GM19397 (cell line): ENCODE data around the gene ABR.
"Not testable (repeated sequence)": the region's sequence is repeated elsewhere in the genome, so short reads cannot be mapped to it uniquely, and the experiment has no call there.

Experiments
- ATAC-seq: cut with Tn5 transposase; IDR thresholded peaks from one replicate; pipeline ENCODE4 v1.9.1; 2021; ENCODE audit warnings: mild to moderate bottlenecking, moderate library complexity; ENCODE audit not compliant: unreplicated experiment

ABR gene

GRCh38 chr17:1174263-1174880, 5.4 kb downstream of the ABR start:
- no peak for ATAC-seq

DNA sequence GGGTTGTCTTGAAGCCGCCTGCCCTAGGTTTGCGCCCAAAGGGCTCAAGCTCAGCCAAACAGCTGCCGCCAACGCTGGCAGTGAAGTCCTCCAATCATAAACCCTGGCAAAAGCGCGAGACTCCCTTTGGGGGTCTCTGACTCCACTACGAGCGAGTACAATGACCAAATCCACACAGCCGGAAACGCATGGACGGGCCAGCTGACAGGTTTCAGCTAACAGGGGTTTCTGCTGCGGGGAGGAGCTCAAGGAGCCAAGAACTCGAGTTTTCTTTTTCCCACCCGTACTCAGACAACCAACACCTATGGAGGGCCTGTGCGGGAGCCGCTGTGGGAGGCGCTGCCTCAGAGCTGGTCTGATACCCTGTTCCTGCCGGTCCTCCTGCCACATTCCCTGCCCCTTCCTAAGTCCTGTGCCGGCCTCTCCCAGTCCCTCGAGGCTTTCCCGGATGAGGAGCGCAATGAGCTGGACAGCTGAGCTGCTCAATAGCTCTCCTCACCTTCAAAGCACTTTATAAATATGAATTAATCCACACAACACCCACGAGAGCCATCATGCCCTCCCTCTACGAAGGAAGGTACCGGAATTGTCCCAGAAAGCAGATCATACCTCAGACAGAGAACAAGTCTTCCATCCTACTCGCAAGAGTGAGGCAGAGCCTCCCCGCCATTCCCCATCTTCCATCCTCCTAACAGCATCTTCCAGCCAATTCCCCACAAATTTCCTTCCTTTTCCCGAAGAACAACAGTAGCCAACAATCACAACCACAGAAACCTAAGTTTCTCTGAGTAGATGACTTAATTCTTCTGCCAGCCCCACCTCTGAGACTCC, 6.1 kb downstream of the ABR start:
- ATAC-seq: no peak

DNA sequence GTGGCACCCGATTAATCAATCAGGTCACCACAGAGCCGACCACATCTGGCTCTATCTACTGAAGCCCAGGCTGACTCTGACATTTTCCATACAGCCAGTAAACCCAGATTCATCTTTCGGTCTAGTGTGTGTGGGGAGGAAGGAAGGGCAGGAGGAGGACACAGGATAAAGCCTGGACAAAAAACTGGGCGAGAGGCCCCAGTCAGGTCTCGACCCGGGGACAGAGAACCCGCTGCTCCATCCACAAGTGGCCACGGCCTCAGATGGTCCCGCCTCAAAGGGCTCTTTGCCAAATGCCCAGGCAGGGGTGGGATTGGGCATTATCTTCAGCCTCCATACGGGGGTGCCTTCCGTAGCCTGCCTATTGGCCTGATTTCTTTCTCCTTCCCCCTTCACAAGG, 7.8 kb downstream of the ABR start:
- no peak for ATAC-seq

DNA sequence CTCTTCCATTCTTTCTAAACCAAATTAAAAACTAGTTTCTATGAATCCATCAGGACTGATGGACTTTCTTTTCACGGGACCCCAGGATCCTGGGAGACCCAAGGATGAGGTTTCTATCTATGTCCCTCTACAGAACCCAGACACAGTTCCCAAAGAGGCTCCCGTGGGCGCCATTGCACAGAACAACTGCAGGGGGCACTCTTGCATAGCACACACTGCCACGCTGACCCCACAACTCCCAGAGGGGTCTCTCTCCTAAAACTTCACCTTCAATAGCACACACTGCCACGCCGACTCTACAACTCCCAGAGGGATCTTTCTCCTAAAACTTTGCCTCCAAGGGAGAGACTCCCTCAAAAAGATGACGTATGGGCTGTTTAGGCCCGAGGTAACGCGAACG, 9.0 kb downstream of the ABR start:
- no peak for ATAC-seq

DNA sequence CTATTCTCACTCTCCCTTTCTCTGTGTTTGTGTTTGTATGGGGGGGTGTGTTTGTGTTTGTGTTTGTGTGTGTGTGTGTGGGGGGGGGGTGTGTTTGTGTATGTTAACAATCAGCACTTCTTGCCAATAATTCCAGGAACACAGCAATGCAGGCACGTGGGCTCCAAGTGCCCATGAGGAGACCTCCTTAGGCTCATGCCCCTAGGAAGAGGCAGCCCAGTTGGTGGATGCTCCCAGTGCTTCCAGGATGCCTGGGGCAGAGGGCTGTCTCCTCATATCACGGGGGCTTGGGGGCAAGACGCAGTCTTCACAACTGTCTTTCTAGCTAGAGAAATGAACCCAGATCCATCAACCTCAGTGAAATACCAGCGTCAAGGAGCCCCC, 9.9 kb downstream of the ABR start:
- no peak for ATAC-seq

DNA sequence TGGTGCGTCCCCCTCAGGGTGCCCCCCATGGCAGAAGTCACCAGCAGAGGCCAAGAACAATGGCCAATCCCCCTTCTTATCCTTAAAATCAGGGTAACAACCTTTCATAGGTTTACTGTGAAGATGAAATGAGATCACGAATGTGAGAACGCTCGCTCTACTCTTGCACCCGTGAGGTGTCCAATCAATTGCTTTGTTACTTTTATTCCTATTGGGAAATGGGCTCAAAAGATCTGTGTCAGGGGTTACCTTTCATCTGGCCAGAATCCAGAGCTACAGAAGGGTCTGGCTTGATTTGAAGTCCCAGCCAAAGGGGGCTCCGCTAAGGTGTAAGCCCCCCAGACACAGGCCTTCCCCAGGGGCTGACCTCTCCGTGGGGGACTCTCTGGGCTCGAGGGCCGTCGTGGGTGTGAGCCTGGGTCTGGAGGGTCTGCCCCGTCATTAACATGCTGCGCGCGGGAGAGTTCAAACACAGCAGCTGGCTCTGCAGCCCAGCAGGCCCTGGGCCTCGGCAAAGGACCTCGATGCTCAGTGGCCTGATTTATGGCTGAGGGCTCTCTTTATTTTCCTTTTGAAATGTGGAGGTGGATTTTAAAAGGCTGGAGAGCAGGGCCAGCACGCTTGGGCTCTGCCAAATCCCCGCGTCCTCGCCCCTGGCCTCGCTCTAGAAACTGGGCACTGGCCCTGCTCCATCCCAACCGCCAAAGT, 10.4 kb downstream of the ABR start:
- ATAC-seq: no peak

GRCh38 chr17:1168533-1169220, 11.1 kb downstream of the ABR start:
- no peak for ATAC-seq

DNA sequence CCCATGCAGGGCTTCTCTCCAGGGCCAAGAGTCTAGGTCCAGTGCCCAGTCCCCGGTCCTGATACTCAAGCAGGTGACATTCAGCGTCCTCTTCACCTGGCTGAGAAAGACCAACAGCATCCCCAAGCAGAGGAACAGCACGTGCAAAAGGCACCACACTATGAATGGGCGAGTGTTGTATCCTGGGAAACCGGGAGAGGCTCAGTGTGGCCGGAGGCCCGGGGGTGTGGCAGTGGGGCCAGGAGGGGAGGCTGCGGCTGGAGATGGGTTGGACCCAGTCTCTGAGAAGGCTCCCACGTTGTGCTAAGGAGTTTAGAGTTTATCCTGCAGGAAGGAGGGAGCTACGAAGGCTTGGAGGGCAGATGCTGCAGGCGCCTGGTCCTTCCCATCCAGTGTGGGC, 13.5 kb downstream of the ABR start:
- no peak for ATAC-seq

- ATAC-seq: no peak
Measured at GRCh38 chr17:1165836-1166235, 13.9 kb downstream of the ABR start.

- no peak for ATAC-seq
Measured at GRCh38 chr17:1164935-1165556, 14.7 kb downstream of the ABR start.

DNA sequence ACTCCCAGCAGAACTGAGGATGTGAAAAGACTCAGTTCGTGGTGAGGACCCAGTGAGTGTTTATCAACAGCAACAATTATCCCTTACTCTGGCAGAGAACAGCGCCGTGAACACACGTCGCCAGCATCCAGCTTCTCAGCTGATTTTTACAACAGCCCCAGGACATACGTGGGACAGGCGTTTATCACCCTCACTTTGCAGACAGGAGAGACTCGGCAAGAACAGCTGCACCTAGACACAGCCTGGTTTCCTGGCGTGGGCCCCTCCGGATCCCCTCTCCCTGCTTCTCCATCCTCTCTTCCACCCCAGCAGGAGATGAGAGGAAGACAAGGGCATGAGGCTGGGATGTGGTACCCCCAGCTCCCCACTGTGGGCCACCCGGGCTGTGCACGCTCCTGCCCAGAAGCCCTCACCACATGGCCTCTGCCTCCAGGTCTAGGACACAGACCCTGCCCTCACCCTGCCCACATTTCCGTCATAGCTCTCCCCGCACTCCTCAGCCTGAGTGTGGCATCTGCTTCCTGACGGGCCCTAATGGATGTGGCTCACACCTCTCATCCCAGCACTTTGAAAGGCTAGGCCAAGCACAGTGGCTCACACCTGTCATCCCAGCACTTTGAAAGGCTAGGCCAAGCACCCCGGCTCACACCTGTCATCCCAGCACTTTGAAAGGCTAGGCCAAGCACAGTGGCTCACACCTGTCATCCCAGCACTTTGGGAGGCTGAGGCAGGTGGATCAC, 17.5 kb downstream of the ABR start:
- ATAC-seq: no peak

GRCh38 chr17:1160591-1161390, 19.0 kb downstream of the ABR start:
- ATAC-seq: no peak

- no peak for ATAC-seq
Measured at GRCh38 chr17:1159431-1160180, 20.2 kb downstream of the ABR start.

- no peak for ATAC-seq
Measured at GRCh38 chr17:1158879-1159278, 20.9 kb downstream of the ABR start.

- no peak for ATAC-seq
Measured at GRCh38 chr17:1156864-1157263, 22.9 kb downstream of the ABR start.

GRCh38 chr17:1154704-1155103, 25.1 kb downstream of the ABR start:
- no peak for ATAC-seq

- ATAC-seq: no peak
Measured at GRCh38 chr17:1153795-1154546, 25.8 kb downstream of the ABR start.

GRCh38 chr17:1152582-1152981, 27.2 kb downstream of the ABR start:
- not testable (repeated sequence) for ATAC-seq
